NCI-H2196 treated with DMSO at 0.1 percent for 48 hours (cell line): ENCODE data around the gene ERN1.

Experiments
- DNase-seq: peaks from one replicate; lab custom pipeline; 2025; ENCODE audit not compliant: unreplicated experiment; lab: John Stamatoyannopoulos, UW

Gene ERN1

GRCh38 chr17:64061178-64061898 lies 68.6 kb downstream of the ERN1 start:
- DNase-seq, result no peak

- DNase-seq, result no peak
These were observed 69.6 kb downstream of the ERN1 start for GRCh38 chr17:64060331-64060730.

- no peak for DNase-seq
These were observed 70.2 kb downstream of the ERN1 start for GRCh38 chr17:64059756-64060155.

GRCh38 chr17:64058621-64059020 lies 71.3 kb downstream of the ERN1 start:
- DNase-seq, result no peak

GRCh38 chr17:64057701-64058263 lies 72.2 kb downstream of the ERN1 start:
- DNase-seq, result no peak

- no peak for DNase-seq
These were observed 73.5 kb downstream of the ERN1 start for GRCh38 chr17:64056269-64057005.

DNA sequence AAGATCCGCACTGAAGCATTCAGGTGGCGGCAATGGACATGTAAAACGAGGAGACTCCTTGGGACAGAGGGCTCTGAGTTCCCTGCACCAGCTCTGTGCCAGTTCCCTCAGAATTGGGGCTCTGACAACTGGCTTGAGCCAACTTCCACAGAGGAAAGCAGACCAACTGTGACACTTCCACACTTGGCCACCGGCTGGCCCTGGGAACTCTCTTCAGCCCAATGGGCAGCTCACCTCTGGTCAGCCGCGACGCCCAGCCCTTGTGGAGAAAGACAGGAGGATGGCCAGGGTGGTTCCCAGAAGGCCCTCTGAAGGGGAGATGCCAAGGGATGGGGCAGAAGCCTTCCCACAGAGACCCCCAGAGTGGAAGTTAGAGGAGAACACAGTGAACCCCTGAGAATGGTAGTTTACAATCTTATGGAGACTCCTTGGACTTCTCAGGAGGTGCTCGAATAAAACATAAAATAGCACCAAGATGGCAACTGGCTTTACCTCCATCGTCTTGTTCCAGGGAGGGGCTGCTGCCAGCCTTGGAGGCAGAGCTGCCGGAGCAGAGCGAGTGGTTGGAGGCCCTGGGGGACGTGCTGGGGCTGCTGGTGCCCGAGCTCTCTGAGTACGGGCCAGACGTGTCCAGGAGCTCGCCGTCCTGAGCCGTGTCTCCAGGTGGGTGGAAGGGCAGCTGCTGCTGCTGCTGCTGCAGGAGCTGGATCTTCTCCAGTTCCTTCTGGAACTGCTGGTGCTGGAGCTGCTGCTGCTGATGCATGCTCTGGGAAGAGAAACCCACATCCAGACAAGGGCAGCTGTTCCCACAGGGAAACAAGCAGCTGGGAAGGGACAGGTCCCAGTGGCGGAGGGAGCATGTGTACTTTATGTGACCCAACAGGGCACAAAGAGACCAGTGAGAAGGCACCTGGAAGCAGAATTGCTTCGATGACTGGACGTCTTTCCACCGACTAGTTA lies 74.5 kb downstream of the ERN1 start:
- no peak for DNase-seq

DNA sequence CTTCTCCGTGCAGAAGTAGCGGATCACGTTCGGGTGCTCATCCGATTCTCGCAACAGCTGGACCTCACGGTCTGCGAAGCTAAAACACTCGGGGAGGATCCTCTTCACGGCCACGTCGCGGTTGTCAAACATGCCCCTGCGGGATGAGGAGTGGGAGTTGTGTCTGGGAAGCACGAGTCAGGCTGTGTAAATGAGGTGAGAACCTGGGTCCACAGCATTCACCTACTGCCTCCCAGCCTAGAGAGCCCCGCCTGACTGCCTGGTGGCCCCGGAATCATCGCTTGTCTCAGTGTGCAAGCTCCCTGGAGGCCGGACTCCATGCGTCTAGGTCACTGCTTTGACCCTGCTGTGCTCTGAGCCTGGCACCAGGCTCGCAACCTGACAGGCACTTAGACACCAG lies 75.6 kb downstream of the ERN1 start:
- no peak for DNase-seq

- DNase-seq, result no peak
These were observed 76.8 kb downstream of the ERN1 start for GRCh38 chr17:64053101-64053500.

DNA sequence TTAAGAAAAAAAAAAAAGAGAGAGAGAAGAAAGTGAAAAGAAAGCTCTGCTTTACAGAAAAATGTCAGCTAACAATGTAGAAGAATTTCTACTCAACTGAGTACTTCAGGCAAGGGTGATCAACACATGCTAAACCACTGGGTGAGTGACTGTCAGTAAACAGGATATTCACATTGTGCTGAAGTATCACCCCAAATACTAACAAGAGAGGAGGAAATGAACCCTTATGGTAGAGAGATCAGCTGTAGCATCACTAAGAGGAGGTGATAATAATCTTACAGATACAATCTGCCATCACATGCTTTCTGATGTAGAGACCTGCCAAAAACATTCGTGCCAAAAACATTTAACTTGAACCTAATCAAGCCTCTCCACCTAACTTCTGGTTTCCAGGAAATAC lies 78.8 kb downstream of the ERN1 start:
- DNase-seq, result no peak

DNA sequence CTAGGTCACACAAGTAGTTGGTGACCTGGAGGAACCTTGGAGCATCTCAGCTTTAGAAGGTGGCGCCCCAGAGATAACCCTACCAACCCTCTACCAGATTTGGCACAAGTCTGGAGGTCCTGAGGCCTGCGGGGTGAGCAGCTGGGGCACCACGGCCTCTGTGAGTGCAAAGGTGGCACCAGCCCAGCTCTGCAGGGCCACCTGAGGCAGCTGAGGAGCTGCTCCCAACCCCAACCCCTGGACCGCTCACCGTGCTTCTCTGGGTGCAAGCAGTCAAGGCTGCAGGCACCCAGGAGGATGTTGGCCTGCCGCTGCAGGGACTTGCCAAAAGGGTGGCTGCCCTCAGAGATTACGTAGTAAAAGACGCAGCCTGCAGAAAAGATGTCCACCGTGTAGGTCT lies 81.1 kb downstream of the ERN1 start:
- DNase-seq, result no peak

DNA sequence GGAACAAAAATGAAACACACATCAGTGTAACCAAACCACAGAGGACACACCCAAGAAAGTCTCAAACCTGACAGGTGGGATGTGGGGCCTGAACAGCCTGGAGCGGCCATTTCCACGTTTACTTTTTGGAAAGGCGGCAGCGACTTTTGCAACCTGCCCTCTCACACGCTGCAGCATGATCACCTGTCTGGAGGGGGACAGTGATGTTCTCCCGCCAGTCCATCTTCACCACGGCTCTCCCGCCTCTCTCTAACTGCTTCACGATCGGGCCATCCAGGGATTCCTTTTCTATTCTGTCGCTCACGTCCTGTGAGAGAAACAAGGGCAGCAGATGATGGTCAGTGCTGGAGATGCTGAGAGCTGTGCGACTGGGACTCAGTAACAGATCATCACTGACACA lies 84.8 kb downstream of the ERN1 start:
- DNase-seq, result no peak

- DNase-seq, result no peak
These were observed 87.1 kb downstream of the ERN1 start for GRCh38 chr17:64042700-64043485.

GRCh38 chr17:64041912-64042311 lies 88.0 kb downstream of the ERN1 start:
- DNase-seq, result no peak

GRCh38 chr17:64040206-64040605 lies 89.7 kb downstream of the ERN1 start:
- no peak for DNase-seq

DNA sequence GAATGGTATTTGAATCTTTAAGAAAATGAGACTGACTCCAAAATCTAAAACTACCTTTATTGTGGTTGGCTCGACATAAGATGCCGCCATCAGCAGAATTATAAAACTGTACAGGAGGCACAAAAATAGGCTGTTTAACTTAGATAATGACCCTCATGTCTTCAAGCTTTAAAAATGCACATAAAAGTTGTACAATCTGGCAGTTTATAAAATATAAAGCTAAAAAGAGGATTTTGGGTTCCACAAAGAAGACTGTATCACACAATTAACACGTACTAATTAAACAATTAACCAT lies 90.9 kb downstream of the ERN1 start:
- no peak for DNase-seq

GRCh38 chr17:64038331-64039105 lies 91.4 kb downstream of the ERN1 start:
- no peak for DNase-seq

DNA sequence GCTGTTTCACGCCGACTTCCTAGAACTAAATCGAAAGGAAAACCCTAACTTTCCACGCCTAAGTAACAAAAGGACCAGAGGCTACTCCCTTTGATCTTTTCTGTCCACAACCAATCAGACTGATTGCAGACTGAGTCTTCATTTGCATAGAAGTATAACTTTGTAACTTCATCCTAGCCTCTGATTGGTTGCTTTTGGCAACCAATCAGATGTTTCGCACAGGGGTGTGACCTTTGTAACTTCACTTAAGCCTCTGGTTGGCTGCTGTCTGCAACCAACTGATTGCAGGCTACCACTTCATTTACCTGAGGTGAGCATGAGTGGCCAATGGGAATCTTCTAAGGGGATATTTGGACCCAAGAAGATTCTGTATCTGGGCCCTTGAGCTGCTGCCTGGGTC lies 92.1 kb downstream of the ERN1 start:
- no peak for DNase-seq

DNA sequence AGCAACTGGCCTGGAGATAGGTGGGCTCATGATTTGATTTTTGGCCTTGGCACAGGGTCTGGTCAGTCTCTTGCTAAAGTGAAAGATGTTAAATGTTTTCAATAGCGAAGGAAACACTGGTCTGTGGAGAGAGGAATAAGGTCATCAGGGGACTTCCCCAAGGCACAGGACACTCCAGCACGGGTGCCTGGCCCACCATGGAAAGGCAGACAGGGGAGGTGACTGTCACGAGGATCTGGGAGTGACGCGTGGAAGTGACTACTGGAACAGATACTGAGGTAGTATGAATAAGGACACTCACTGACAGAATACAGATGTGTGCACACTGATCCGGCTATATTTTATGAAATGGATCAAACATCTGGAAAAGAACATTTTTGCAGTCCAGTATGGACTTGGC lies 92.8 kb downstream of the ERN1 start:
- no peak for DNase-seq
